ENCODE results near the gene CEP85L. TPM values are rescaled to one million over a fixed set of nuclear protein-coding genes. Genes with fewer than 3 reads are reported as not detected.

The CEP85L gene
- total RNA-seq, 6 experiments from 2014 or later = 6.6 to 8.8 (median 7.6) TPM

DNA sequence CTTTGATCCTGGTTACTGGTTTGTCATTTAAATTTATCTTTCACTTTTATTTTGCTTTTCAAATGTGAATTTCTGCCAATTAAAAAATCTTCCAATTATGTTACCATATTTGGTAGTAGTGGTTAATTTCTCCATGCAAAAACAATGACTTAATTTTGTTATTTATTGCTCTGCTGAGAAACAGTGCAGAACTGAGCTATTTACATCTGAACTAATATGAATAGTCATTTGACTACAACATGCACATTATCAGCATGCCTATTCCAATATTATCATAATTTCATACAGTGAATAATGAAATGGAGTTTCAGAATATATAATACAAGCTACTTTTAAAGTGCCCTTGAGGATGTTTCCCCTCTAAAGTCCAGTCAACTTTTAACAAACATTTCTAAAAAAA, 102.8 kb downstream of the CEP85L start:
- DNase-seq = no peak
- no peak overlapping the region for H3K27ac Mint-ChIP-seq
- peaks cover 44% of the 10 kb centered on the region for H3K4me1 Mint-ChIP-seq (ENCODE audit: low read depth)
- H3K4me3 Mint-ChIP-seq = no peak overlapping the region
- H3K36me3 Mint-ChIP-seq (ENCODE audit: low read depth) = no peaks in the 10 kb centered on the region
- H3K27me3 Mint-ChIP-seq (ENCODE audit: insufficient read depth) = no peaks in the 10 kb centered on the region
- H3K9me3 Mint-ChIP-seq = no peaks in the 10 kb centered on the region
- TF ChIP-seq CTCF (IDR thresholded peaks at IDR 0.05) = no peak

DNA sequence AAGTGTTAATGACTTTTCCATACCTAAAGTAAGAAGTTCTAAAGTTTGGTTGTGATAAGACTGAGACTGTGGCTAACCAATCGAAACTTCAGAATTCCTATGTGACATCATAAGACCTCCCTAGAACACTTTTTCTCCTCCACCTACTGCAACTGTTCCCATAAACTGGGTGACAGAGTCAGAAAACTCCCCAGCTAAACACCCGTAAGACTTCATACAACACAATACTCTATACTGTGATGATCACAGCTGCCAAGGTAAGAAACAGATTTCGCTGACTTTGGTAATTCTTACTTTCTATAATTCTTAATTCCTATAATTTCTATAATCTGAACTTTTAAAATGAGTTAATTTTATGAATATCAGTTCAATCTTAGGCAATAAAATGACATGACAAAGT, 103.3 kb downstream of the CEP85L start, which contains the start of gene PLN:
Gene PLN, plus strand, starts transcription at position 161 of the 400 bp plus-strand sequence. CDS start 10,626 bp downstream, outside the sequence.
- TF ChIP-seq CTCF (IDR thresholded peaks at IDR 0.05) = no peak
- Mint-ChIP-seq H3K27me3 (ENCODE audit: insufficient read depth) (no peaks in the 10 kb centered on the region), H3K4me1 (ENCODE audit: low read depth) (peaks cover 43% of the 10 kb centered on the region), H3K9me3 (no peaks in the 10 kb centered on the region), H3K4me3 (no peak within 1 kb of the TSS), H3K36me3 (ENCODE audit: low read depth) (no peaks in the 10 kb centered on the region), H3K27ac (no peak within 1 kb of the TSS)
- DNase-seq = no peak

- H3K27ac Mint-ChIP-seq = no peak overlapping the region
- H3K27me3 Mint-ChIP-seq (ENCODE audit: insufficient read depth) = no peaks in the 10 kb centered on the region
- no peak overlapping the region for H3K4me3 Mint-ChIP-seq
- no peaks in the 10 kb centered on the region for H3K36me3 Mint-ChIP-seq (ENCODE audit: low read depth)
- no peaks in the 10 kb centered on the region for H3K9me3 Mint-ChIP-seq
- no peak for DNase-seq
- no peak for TF ChIP-seq CTCF (IDR thresholded peaks at IDR 0.05)
- peaks cover 41% of the 10 kb centered on the region for H3K4me1 Mint-ChIP-seq (ENCODE audit: low read depth)
Measured at GRCh38 chr6:118546880-118547218, 104.5 kb downstream of the CEP85L start.

- no peak overlapping the region for H3K27ac Mint-ChIP-seq
- H3K27me3 Mint-ChIP-seq (ENCODE audit: insufficient read depth) = no peaks in the 10 kb centered on the region
- peaks cover 35% of the 10 kb centered on the region for H3K4me1 Mint-ChIP-seq (ENCODE audit: low read depth)
- no peak for DNase-seq
- H3K4me3 Mint-ChIP-seq = no peak overlapping the region
- no peaks in the 10 kb centered on the region for H3K9me3 Mint-ChIP-seq
- no peaks in the 10 kb centered on the region for H3K36me3 Mint-ChIP-seq (ENCODE audit: low read depth)
- no peak for TF ChIP-seq CTCF (IDR thresholded peaks at IDR 0.05)
Measured at GRCh38 chr6:118546164-118546879, 105.1 kb downstream of the CEP85L start.

DNA sequence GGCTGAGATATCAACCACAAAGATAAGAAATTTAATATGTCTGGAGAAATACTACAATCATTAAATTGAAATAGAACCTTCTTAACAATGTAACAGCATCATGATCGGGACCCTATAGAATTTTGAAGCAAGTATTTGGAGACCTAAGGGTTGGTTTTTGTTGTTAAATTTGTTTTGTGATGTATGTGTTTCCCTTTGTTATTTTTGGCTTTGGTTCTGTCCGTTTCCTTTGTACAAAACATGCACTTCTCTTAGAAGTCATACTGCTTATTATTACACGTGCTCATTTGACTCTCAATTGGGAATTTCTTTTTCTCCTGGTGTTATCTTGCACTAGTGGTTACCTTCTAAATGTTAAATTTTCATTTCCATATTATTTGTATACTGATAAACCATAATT, 107.3 kb downstream of the CEP85L start:
- no peak for TF ChIP-seq CTCF (IDR thresholded peaks at IDR 0.05)
- Mint-ChIP-seq H3K36me3 (ENCODE audit: low read depth) (no peaks in the 10 kb centered on the region), H3K27me3 (ENCODE audit: insufficient read depth) (no peaks in the 10 kb centered on the region), H3K4me3 (no peak overlapping the region), H3K9me3 (no peaks in the 10 kb centered on the region), H3K27ac (no peak overlapping the region), H3K4me1 (ENCODE audit: low read depth) (peaks cover 27% of the 10 kb centered on the region)
- no peak for DNase-seq
